A673 (cell line): ENCODE measurements around the gene ATP8A1. TPM values are rescaled to one million over a fixed set of nuclear protein-coding genes. Genes with fewer than 3 reads are reported as not detected.

Experiments used
- BruUV-seq: library from RNA; stranded (reverse); fragments of 400-500 nt; replicated peaks from 2 replicates; lab custom pipeline; 2021; lab: Mats Ljungman, UMichigan
- CTCF ChIA-PET: fragments of 300-600 bp; sonication (Branson Sonifier 250); formaldehyde crosslinking; loops from one replicate; lab custom pipeline; 2022; ENCODE audit warnings: antibody characterized with exemption; lab: Charles Lee
- POLR2A ChIA-PET: fragments of 300-600 bp; sonication (Branson Sonifier 250); formaldehyde crosslinking; loops from one replicate; lab custom pipeline; 2022; ENCODE audit warnings: antibody characterized with exemption; ENCODE audit not compliant: low non-redundant PET; lab: Charles Lee
- DNase-seq: peaks from one replicate; pipeline ENCODE4 v3.0.0-alpha.2; 2015; ENCODE audit warnings: low spot score
- H3K27ac ChIP-seq: fragments of 200-600 bp; sonication (generic); 2 replicates; pipeline ENCODE4 v1.5.1; 2016; ENCODE audit warnings: mixed run types, low read depth, mild to moderate bottlenecking, mixed read lengths, antibody characterized with exemption, low read length; ENCODE audit not compliant: poor library complexity, severe bottlenecking
- H3K27me3 ChIP-seq: fragments of 200-600 bp; sonication (generic); replicated peaks from 2 replicates; pipeline ENCODE4 v1.6.1; 2017; ENCODE audit warnings: mixed run types, low read depth, mild to moderate bottlenecking, mixed read lengths, antibody characterized with exemption, low read length; ENCODE audit not compliant: insufficient read depth, poor library complexity
- H3K36me3 ChIP-seq: fragments of 200-600 bp; sonication (generic); 2 replicates; pipeline ENCODE4 v1.6.1; 2016; ENCODE audit warnings: mixed run types, mild to moderate bottlenecking, mixed read lengths, antibody characterized with exemption, low read length; ENCODE audit not compliant: insufficient read depth, poor library complexity, severe bottlenecking
- H3K4me1 ChIP-seq: fragments of 200-600 bp; sonication (generic); 2 replicates; pipeline ENCODE4 v1.6.1; 2017; ENCODE audit warnings: mixed run types, mild to moderate bottlenecking, mixed read lengths, antibody characterized with exemption, low read length; ENCODE audit not compliant: insufficient read depth, poor library complexity, severe bottlenecking
- H3K4me3 ChIP-seq: fragments of 200-600 bp; sonication (generic); 2 replicates; pipeline ENCODE4 v1.5.1; 2016; ENCODE audit warnings: low read depth, mixed run types, mild to moderate bottlenecking, mixed read lengths, low read length; ENCODE audit not compliant: poor library complexity, severe bottlenecking
- H3K9me3 ChIP-seq: fragments of 200-600 bp; sonication (generic); 2 replicates; pipeline ENCODE4 v1.6.1; 2016; ENCODE audit warnings: mixed run types, low read depth, mild to moderate bottlenecking, mixed read lengths, antibody characterized with exemption, low read length; ENCODE audit not compliant: poor library complexity, severe bottlenecking
- CTCF ChIP-seq: fragments of 300-800, 200-600 bp; sonication (generic); conservative IDR thresholded peaks from 2 replicates; pipeline ENCODE4 v1.5.1; 2017; ENCODE audit warnings: low read depth, mild to moderate bottlenecking, antibody characterized with exemption, low read length, moderate library complexity, mixed read lengths
- EZH2 ChIP-seq: fragments of 200-600 bp; sonication (generic); IDR thresholded peaks from 2 replicates; pipeline ENCODE4 v1.6.1; 2017; ENCODE audit warnings: borderline replicate concordance, low read depth, mild to moderate bottlenecking, mixed read lengths, antibody characterized with exemption, low read length; ENCODE audit not compliant: poor library complexity, severe bottlenecking
- intact Hi-C: fragments of 100-400 bp; cut with micrococcal nuclease; formaldehyde crosslinking; loops from one replicate; pipeline ENCODE4 v1.10.0; 2022; ENCODE audit not compliant: unreplicated experiment
- total RNA-seq: library from RNA; stranded (reverse); gene quantifications from 2 replicates; pipeline ENCODE4 v1.2.3, GENCODE V29; 2021

ATP8A1 gene
- total RNA-seq, 1 experiment from 2014 or later, result 0.28 TPM

- intact Hi-C loops, result no loop called here
- no peaks in the 10 kb centered on the region for H3K36me3 ChIP-seq
- BruUV-seq, result no TSS peak
- DNase-seq, result no peak
- H3K27ac ChIP-seq, result no peak overlapping the region
- CTCF ChIA-PET, result no interaction called here
- TF ChIP-seq CTCF, result no peak
- TF ChIP-seq EZH2, result no peak
- no peaks in the 10 kb centered on the region for H3K27me3 ChIP-seq
- no peak overlapping the region for H3K4me3 ChIP-seq
- H3K9me3 ChIP-seq, result no peaks in the 10 kb centered on the region
- no peaks in the 10 kb centered on the region for H3K4me1 ChIP-seq
- POLR2A ChIA-PET, result no interaction called here
These were observed 236.8 kb downstream of the ATP8A1 start for GRCh38 chr4:42420140-42420539.

GRCh38 chr4:42417550-42417949 is 239.4 kb downstream of the ATP8A1 start:
- Histone ChIP-seq H3K9me3 (no peaks in the 10 kb centered on the region), H3K27me3 (no peaks in the 10 kb centered on the region), H3K27ac (no peak overlapping the region), H3K4me1 (no peaks in the 10 kb centered on the region), H3K4me3 (no peak overlapping the region), H3K36me3 (no peaks in the 10 kb centered on the region)
- BruUV-seq, result no TSS peak
- CTCF ChIA-PET, result no interaction called here
- TF ChIP-seq EZH2 (no peak), CTCF (no peak)
- DNase-seq, result no peak
- intact Hi-C loops, result no loop called here
- POLR2A ChIA-PET, result no interaction called here

- no peak overlapping the region for H3K4me3 ChIP-seq
- no peaks in the 10 kb centered on the region for H3K27me3 ChIP-seq
- no TSS peak for BruUV-seq
- TF ChIP-seq EZH2 (no peak), CTCF (no peak)
- intact Hi-C loops, result no loop called here
- no peaks in the 10 kb centered on the region for H3K9me3 ChIP-seq
- no peaks in the 10 kb centered on the region for H3K4me1 ChIP-seq
- ChIA-PET CTCF (no interaction called here), POLR2A (no interaction called here)
- DNase-seq, result peak; percentile 67
- no peaks in the 10 kb centered on the region for H3K36me3 ChIP-seq
- no peak overlapping the region for H3K27ac ChIP-seq
These were observed 240.9 kb downstream of the ATP8A1 start for GRCh38 chr4:42416017-42416416.
